Stimulated activated CD4-positive, alpha-beta T cell treated with anti-CD3 and anti-CD28 coated beads, Interleukin-4, amount 100 ng/mL, for 48 hours (primary cell): ENCODE results near the gene IL1B.
"Not testable (repeated sequence)": the region's sequence is repeated elsewhere in the genome, so short reads cannot be mapped to it uniquely, and the experiment has no call there.

Source experiments
- DNase-seq, 2 donors: peaks; one replicate each; pipeline ENCODE4 v3.0.0-alpha.2; 2020; ENCODE audit warnings: low read depth in 2 of 2

The IL1B gene

DNA sequence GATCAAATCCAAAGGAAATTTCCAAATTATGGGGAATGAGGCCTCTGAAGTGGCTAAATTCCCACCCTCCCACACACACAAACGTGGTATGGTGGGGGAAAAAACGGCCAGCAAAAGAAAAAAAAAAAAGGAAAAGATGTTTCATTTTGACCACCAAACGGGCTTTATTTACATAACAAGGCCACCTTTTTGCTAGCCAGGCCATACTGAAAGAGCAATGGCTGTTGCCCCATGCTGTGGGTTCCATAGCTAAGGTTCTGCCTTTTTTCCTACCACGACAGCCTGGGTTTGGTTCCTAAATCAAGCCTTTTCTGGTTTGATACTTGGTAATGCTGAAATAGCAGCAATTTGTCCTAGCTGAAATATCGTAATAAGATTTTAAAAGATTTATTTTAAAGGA, 14.0 kb upstream of the IL1B start:
- no peak for DNase-seq

DNA sequence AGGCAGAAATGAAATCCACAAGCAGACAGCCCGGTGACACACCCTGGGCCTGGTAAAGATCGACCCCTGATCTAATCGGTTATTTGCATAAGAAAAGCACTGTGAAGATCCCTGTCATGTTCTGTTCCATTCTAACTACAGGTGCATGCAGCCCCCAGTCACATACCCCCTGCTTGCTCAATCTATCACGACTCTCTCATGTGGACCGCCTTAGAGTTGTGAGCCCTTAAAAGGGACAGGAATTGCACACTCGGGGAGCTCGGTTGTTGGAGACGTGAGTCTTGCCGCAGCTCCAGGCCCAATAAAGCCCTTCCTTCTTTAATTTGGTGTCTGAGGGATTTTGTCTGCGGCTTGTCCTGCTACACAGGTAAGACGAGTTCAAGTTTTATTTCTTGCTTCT, 13.4 kb upstream of the IL1B start:
- no peak for DNase-seq

DNA sequence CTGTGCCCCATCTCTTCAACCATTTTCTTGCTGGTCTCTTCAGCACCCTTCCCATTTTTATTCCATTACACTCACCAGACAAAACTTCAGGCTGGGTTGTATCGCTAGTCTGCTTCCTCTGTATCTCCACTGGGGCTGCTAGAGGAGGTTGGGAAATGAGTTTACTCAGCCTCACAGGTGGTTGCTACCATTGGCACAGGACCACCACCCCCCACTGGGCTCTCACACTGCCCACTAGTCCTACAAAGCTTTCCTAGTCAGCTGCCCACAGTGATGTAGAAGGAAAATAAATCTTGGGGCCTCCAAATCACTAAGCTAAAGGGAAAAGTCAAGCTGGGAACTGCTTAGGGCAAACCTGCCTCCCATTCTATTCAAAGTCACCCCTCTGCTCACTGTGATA, 12.3 kb upstream of the IL1B start:
- DNase-seq: no peak

DNA sequence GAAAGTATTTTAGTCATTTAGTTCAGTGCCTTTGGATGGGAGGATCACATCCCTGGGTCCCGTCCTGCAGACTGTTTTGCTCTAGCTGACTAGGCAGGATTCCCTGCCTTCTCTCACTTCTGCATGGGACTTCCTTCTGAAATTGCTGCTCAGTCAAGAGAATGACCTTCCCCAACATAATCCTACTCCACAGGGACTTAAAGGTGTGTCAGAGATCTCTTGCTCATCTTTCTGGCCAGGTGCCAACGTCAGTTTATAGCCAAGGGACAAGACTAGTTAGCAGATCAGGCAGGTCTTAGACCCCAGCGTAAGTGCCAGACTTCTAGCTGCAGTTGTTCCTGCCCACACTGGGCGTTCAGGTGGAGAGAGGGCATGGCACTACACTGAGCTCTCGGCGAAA, 9.5 kb upstream of the IL1B start:
- no peak for DNase-seq

DNA sequence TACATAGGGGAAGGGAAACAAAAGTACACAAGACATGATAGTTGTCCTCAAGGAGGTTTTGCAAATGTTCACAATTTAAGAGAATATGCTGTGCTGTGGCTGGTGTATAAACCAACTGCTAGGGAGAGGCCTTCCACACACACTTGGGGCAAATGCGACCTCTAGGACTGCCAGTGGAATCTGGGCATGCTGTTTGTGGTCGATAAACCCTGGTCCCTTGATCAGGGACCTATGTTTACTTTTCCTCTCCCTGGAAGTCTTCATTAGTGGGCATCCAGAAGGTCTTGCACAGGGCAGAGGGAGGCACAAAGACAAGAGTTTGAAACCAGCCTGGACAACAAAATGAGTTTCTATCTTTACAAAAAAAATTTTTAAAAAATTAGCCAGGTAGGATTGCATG, 7.3 kb upstream of the IL1B start:
- DNase-seq: no peak

DNA sequence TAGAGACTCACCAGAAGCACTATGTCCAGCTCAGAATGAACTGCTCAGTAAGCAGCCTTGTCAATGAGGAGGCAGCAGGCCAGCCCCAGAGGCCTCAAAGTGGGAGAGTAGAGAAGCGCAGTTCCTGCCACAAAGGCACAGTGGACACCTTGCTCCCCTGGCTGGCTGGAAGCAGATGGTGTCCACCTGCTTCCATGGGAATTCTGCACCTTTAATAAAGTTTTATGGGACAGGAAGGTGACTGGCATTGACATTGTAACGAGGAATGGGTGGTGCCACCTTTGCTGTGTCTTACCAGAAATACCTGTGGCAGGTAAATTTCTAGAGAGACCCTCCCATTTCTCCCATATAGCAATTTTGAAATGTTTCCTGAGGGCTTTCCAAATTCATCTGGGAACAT, 6.7 kb upstream of the IL1B start:
- no peak for DNase-seq

DNA sequence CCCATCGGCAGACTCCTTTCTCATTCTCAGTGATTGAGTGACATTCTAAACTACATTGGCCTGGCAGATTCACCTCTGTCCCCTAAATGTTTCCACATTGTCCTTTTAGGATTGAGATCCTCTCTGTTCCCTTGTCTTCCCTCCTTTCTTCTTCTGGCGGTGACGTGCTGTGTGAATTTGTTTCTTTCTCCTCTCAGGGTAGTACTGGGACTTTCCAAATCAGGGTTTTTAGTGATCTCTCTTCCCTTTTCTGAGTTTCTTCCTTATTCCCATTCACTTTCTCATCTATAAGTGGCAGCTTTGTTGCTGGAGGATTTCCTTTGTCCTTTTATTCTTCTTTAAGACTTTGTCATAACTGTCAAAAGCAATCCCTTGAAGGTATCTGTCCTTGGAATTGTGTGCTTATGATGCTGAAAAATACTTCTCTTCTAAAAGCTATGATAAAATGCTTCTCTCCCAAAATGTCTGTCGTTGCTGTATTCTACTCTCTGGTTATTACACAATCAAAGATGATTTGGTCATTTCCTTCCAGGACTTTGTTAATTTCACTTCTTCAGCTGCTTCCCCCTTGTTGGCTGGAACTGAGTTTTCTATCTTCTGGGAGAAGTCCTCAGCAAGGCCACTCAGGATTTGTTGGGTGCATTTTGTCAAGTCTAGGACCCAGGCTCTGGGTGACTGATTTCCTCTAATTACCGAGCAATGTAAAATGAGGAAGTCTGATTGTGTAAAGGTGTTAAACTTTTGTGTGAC, 4.9 kb upstream of the IL1B start:
- no peak for DNase-seq

DNA sequence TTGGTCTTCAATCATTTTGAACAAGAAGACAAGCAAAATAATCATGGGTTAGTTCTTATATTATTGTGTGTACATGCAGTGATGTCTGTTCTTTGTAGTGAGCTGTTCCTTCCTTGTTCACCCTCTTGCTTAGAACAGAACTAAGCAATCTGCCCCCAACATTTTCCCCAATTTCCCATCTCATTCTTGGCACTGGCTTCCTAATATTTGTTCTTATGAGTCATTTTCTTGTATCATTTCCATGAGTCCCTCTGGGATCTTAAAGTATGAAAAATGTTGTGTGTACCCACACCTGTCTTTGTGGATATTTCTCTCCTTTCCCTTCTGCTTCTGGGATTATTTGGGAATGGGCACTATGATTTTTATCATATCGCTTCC, 3.5 kb upstream of the IL1B start:
- DNase-seq: no peak

DNA sequence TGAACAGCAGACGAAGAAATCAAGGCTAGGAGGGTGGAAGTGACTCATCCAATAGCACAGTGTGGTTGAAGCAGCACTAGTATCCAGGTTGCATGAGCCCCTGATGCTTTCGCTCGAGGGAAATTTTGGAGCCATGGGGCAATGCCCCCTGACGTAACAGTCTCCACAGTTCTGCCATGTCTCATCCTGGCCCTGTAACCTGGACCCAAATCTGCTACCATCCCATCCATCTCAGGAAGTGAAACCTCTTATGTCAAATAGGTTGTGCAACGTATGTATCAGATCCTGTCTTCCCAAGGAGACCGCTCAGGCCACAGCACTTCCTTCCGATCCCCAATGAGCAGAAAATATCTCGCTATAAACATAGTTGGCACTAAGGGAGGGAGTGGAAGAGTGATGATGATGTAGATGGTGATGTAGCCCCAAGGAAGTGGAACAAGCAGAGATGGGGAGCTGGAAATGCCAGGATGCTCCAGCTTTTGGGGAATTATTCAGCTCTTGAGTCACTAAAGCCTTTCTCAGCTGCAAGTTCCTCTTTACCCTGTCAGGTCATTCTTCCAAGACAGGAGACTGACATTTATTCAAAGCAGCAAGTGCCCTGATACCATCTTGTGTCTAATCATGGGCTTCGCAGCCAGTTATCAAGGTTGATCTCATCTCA, 3.0 kb upstream of the IL1B start:
- DNase-seq: no peak

DNA sequence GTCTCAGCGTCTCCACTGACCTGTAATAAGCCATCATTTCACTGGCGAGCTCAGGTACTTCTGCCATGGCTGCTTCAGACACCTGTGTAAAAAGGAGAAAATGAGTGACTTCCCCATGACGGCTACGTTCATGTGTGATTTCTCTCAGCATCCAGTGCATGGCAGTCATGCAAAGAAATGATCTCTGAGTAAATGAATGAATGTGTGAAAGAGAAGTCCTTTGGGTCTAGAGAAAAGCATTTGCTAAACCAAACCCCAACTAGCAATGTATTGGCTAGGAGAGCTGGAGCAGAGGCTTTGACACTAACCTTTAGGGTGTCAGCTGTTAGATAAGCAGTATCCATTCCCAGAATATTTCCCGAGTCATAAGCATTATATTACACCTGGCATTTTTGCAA, 417 bp downstream of the IL1B start:
- no peak for DNase-seq

DNA sequence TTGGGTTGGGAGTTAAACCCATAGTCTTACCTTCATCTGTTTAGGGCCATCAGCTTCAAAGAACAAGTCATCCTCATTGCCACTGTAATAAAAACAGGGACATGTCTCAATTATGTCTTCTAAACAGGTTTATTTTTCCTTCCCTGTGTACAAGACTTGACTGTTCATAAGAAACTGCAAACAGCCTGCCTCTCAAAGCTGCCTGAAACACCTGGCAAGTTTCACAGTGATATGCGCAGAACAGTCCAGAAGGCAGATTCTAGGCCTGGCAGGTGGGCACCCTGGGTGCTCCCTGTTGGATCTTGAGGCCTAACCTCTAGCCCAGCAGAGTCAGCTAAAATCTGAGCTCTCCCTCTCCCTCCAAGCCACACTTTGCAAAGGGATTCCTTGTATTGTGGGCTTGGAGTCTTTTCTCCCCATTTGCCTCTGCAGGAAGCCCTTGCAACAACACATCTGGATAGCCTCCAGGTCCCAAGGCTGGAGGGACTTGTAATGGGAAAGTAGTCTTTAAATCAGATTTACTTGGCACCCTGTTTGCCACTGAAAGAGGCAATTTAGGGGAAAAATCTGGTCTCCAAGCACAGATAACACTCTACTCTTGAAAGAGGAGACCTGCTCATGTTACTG, 930 bp downstream of the IL1B start:
- no peak for DNase-seq

DNA sequence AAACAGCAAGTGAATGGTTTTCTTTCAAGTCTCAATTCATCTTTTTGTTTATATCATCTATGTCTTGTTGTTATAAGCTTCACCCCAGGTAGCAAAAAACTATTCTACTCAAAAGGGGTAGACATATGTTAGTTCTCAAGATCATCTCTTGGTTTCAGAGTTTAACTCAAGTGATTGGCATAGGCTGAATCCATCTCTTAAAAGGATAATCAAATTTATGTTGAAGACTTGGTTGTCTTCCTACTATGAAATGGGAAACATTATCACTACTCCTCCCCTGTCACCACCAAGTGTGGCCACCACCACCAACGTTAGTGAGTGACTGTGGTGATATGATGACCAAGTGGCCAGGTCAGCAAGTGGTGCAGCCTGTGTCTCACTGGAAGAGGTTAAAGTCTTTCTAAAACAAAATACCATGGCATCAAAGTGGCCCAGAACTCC, 1.5 kb downstream of the IL1B start:
- DNase-seq: no peak

DNA sequence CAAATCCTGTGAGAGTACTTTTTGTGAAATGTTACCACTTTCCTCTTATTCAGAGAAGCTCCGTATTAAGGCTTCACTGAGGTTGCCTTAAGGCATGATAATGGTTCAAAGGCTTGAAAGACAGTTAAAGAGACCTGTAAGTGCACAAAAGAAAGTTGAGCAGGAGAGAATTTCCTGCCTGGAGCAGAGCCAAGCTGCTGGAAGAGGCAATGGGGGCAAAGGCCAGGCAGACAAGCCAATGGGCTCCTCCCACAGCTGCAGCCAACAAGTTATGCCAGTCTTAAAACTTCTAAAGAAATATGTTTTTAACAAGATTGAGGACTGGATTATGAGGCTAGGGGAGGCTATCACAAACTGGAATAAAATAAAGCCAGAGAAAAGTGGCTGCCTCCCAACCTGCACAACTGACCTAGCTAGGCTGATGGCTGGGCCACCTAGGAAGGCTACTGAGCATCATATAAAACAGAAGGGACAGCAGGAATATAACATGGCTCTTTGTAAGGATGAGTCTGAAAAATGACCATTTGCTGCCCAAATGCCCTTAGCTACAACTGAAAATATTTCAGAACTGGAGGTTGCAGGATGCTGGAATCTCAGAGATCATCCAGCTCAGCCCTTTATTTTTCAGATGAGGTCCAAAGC, 2.1 kb downstream of the IL1B start:
- no peak for DNase-seq

DNA sequence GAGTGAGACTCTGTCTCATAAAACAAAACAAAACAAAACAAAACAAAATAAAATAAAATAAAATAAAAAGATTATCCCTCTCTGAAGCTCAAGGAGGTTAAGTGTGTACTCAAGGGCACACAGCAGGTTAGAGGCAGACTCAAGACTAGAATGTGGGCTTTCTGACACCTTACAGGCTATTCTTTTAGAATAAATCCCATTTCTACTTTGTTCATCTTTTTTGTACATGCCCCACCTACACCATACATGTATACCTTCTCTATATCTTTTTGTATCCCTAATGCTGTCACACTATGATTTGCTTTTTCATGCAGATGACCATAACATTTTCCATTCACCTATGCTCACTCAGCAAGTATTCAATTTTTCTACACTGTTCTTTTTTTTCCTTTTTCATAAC, 2.6 kb downstream of the IL1B start:
- no peak for DNase-seq

DNA sequence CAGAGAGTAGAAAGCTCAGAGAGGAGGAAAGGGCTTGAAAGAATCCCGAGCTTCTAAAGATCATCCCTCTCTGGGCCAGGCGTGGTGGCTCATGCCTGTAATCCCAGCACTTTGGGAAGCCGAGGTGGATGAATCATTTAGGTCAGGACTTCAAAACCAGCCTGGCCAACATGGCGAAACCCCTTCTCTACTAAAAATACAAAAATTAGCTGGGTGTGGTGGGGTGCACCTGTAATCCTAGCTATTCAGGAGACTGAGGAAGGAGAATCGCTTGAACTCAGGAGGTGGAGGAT, 3.0 kb downstream of the IL1B start:
- DNase-seq: not testable (repeated sequence)

DNA sequence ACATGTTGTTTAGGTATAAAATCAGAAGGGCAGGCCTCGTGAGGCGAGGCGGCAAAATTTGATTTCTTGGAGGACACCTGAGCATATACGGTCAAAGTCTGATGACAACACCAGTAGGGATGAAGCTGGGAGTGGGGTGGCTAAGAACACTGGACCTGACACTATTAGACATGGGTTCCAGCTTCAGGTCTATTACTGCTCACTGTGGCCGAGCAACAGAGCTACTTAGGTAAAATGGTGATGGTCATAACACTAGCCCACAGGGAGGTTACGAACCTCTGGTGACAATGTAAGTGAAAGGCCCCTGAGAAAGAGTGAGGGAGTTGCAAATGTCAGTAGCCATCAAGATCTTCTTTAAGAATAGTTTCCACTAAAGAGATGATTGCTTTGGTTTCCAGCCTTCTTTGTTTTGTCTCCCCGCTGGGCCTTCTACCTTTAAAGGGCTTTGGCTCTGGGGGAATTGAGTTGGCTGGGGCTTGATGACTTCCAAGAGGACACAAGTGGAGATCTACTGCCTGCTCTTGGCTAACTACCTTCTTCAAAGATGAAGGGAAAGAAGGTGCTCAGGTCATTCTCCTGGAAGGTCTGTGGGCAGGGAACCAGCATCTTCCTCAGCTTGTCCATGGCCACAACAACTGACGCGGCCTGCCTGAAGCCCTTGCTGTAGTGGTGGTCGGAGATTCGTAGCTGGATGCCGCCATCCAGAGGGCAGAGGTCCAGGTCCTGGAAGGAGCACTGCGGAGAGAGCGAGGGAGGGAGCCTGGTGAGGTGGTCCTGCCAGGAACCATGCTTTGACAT, 3.5 kb downstream of the IL1B start:
- no peak for DNase-seq

DNA sequence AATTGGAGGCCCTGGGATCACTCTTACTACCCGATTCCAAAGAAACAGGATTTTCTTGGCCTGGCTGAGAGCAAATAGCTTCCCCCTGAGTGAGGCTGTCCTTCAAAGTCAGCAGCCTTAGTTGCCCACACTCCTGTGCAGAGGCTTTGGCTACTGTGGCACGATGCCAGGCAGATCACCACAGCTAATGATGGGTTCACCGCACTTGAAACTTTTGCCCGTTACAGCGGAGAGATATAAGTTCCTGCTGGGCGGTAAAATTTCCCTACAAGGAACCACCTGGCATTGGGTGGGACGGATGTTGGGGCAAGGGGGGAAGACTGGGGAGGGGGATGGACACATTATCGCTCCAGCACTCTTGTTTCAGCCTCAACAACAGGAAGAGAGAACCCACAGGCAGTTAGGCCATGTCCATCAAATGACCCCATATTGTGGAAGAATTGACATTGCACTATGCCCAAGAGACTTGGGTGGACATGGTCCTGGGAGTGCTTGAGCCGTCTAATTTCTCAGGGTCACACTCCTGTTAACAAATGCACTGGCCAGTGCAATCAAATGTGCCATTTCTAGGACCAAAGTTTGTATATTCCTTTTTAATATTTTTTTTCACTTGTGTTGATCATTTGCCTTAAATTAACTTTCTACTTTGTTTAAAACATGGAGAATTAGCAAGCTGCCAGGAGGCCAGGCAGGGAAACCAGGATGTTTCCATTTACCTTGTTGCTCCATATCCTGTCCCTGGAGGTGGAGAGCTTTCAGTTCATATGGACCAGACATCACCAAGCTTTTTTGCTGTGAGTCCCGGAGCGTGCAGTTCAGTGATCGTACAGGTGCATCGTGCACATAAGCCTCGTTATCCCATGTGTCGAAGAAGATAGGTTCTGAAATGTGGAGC, 4.4 kb downstream of the IL1B start:
- DNase-seq: no peak

DNA sequence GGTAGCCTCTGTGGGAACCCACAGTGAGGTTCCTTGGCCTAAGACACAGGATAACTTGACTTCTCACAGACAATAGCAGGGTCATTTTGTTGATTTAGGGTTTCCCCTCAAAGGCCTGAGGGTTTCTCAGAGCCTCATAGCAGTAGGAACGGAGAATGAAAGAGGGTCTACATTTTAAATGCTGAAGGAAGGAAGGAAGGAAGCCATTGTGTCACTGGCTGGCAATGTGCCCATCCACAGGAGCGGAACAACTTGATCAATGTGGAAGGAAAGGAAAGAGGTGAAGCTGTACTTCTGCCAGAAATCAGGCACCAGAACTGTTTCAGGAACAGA, 5.1 kb downstream of the IL1B start:
- DNase-seq: no peak

DNA sequence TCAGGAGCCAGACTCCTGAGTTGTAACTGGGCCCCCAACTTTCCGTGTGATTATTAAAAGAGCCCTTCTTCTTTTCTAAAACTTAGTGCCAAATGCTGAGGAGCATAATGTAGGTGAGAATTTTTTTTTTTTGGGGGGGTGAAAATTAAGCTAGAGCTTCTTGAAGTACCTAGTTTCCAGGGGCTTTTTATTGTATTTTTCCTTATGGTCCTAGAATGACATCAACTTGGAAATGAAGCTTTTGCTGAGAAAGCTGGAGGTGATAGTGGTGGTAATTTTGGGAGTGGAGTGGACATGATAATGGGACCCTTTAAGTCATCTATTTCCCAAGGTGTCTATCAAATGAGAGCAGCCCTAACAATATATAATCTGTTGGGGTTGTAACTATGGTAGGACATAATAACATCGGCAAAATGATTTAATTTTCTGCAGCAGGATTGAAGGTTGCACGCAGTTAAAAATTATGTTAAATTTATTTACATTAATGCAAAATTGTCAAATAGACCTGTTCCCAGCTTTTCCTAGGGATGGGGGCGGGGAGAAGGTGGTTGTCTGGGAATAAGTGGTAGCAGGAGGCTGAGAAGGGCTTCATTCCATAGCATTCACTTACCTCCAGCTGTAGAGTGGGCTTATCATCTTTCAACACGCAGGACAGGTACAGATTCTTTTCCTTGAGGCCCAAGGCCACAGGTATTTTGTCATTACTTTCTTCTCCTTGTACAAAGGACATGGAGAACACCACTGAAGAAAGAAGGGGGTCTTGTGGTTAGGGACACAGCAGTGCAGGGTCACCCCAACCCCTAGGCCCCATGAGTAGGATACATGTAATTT, 5.7 kb downstream of the IL1B start:
- DNase-seq: no peak

DNA sequence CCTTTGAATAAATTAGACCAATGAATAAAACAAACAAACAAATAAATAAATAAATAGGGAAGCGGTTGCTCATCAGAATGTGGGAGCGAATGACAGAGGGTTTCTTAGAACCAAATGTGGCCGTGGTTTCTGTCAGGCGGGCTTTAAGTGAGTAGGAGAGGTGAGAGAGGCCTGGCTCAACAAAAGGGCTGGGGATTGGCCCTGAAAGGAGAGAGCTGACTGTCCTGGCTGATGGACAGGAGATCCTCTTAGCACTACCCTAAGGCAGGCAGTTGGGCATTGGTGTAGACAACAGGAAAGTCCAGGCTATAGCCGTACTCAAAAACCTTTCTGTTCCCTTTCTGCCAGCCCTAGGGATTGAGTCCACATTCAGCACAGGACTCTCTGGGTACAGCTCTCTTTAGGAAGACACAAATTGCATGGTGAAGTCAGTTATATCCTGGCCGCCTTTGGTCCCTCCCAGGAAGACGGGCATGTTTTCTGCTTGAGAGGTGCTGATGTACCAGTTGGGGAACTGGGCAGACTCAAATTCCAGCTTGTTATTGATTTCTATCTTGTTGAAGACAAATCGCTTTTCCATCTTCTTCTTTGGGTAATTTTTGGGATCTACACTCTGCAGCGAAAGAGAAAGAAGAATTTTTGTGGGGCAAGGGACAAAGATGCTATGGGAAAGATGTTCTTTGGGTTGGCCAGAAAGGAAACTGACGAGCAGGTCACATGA, 6.5 kb downstream of the IL1B start:
- DNase-seq: no peak
